ENCODE data around the gene KDR. TPM values are rescaled to one million over a fixed set of nuclear protein-coding genes. Genes with fewer than 3 reads are reported as not detected.

Gene KDR
- total and polyA plus RNA-seq, 4 donors, result 8.4 to 132 (median 32.5) TPM

- Histone ChIP-seq H3K9me3 (ENCODE audit: control insufficient read depth in 4 of 4, insufficient read depth in 3 of 4, low read length in 3 of 4) (peaks cover 0 to 1% (median 0%) of the 10 kb centered on the region in 4 donors), H3K4me1 (ENCODE audit: control insufficient read depth in 5 of 5, insufficient read depth in 5 of 5, low read length in 5 of 5) (peaks cover 0 to 5% (median 3%) of the 10 kb centered on the region in 5 donors), H3K36me3 (ENCODE audit: control insufficient read depth in 4 of 4, insufficient read depth in 4 of 4, low read length in 4 of 4) (peaks cover 0 to 10% (median 0%) of the 10 kb centered on the region in 4 donors), H3K27me3 (ENCODE audit: control insufficient read depth in 3 of 3, insufficient read depth in 3 of 3, low read length in 2 of 3) (no peaks in the 10 kb centered on the region), H3K4me3 (no peak overlapping the region), H3K9ac (ENCODE audit: insufficient read depth in 1 of 2, low read length in 2 of 2) (no peak overlapping the region), H3K27ac (ENCODE audit: low read depth in 1 of 2, low read length in 1 of 2) (no peak overlapping the region)
- no peak for ATAC-seq (ENCODE audit: insufficient read depth, low FRiP score)
- 91 to 94% methylated on average over 4 of the region's 4 CpGs for WGBS, 2 donors
- no peak for DNase-seq
- no peak for TF ChIP-seq CTCF (IDR thresholded peaks at IDR 0.05; ENCODE audit: control extremely low read depth, extremely low read depth)
Observed at GRCh38 chr4:55096619-55097018, 28.8 kb downstream of the KDR start.

GRCh38 chr4:55096045-55096444, 29.4 kb downstream of the KDR start:
- 83 to 87% methylated on average over 3 of the region's 3 CpGs for WGBS, 2 donors
- Histone ChIP-seq H3K9me3 (ENCODE audit: control insufficient read depth in 4 of 4, insufficient read depth in 3 of 4, low read length in 3 of 4) (peaks cover 0 to 1% (median 0%) of the 10 kb centered on the region in 4 donors), H3K27me3 (ENCODE audit: control insufficient read depth in 3 of 3, insufficient read depth in 3 of 3, low read length in 2 of 3) (no peaks in the 10 kb centered on the region), H3K27ac (ENCODE audit: low read depth in 1 of 2, low read length in 1 of 2) (no peak overlapping the region), H3K9ac (ENCODE audit: insufficient read depth in 1 of 2, low read length in 2 of 2) (no peak overlapping the region), H3K36me3 (ENCODE audit: control insufficient read depth in 4 of 4, insufficient read depth in 4 of 4, low read length in 4 of 4) (peaks cover 0 to 10% (median 1%) of the 10 kb centered on the region in 4 donors), H3K4me3 (no peak overlapping the region), H3K4me1 (ENCODE audit: control insufficient read depth in 5 of 5, insufficient read depth in 5 of 5, low read length in 5 of 5) (peaks cover 0 to 5% (median 3%) of the 10 kb centered on the region in 5 donors)
- ATAC-seq (ENCODE audit: insufficient read depth, low FRiP score) (no peak), DNase-seq (no peak)
- TF ChIP-seq CTCF (IDR thresholded peaks at IDR 0.05; ENCODE audit: control extremely low read depth, extremely low read depth), result no peak

GRCh38 chr4:55092504-55092903, 32.9 kb downstream of the KDR start:
- TF ChIP-seq CTCF (IDR thresholded peaks at IDR 0.05; ENCODE audit: control extremely low read depth, extremely low read depth), result no peak
- no peak for DNase-seq
- Histone ChIP-seq H3K9me3 (ENCODE audit: control insufficient read depth in 4 of 4, insufficient read depth in 3 of 4, low read length in 3 of 4) (peaks cover 0 to 1% (median 0%) of the 10 kb centered on the region in 4 donors), H3K27me3 (ENCODE audit: control insufficient read depth in 3 of 3, insufficient read depth in 3 of 3, low read length in 2 of 3) (no peaks in the 10 kb centered on the region), H3K27ac (ENCODE audit: low read depth in 1 of 2, low read length in 1 of 2) (no peak overlapping the region), H3K4me3 (no peak overlapping the region), H3K4me1 (ENCODE audit: control insufficient read depth in 5 of 5, insufficient read depth in 5 of 5, low read length in 5 of 5) (peaks cover 0 to 7% (median 3%) of the 10 kb centered on the region in 5 donors), H3K36me3 (ENCODE audit: control insufficient read depth in 4 of 4, insufficient read depth in 4 of 4, low read length in 4 of 4) (peaks cover 0 to 5% (median 2%) of the 10 kb centered on the region in 4 donors), H3K9ac (ENCODE audit: insufficient read depth in 1 of 2, low read length in 2 of 2) (no peak overlapping the region)
- no peak for ATAC-seq (ENCODE audit: insufficient read depth, low FRiP score)
- 90 to 95% methylated on average over 2 of the region's 2 CpGs for WGBS, 2 donors

- Histone ChIP-seq H3K27ac (ENCODE audit: low read depth in 1 of 2, low read length in 1 of 2) (no peak overlapping the region), H3K4me3 (no peak overlapping the region), H3K36me3 (ENCODE audit: control insufficient read depth in 4 of 4, insufficient read depth in 4 of 4, low read length in 4 of 4) (peaks cover 0 to 10% (median 2%) of the 10 kb centered on the region in 4 donors), H3K9ac (ENCODE audit: insufficient read depth in 1 of 2, low read length in 2 of 2) (no peak overlapping the region), H3K27me3 (ENCODE audit: control insufficient read depth in 3 of 3, insufficient read depth in 3 of 3, low read length in 2 of 3) (no peaks in the 10 kb centered on the region), H3K4me1 (ENCODE audit: control insufficient read depth in 5 of 5, insufficient read depth in 5 of 5, low read length in 5 of 5) (peaks cover 0 to 14% (median 6%) of the 10 kb centered on the region in 5 donors), H3K9me3 (ENCODE audit: control insufficient read depth in 4 of 4, insufficient read depth in 3 of 4, low read length in 3 of 4) (peaks cover 0 to 1% (median 0%) of the 10 kb centered on the region in 4 donors)
- 93 to 95% methylated on average over 6 of the region's 6 CpGs for WGBS, 2 donors
- DNase-seq (no peak), ATAC-seq (ENCODE audit: insufficient read depth, low FRiP score) (no peak)
- no peak for TF ChIP-seq CTCF (IDR thresholded peaks at IDR 0.05; ENCODE audit: control extremely low read depth, extremely low read depth)
Observed at GRCh38 chr4:55089916-55090315, 35.5 kb downstream of the KDR start.
